ENCODE data around the gene ZNF544. TPM values are rescaled to one million over a fixed set of nuclear protein-coding genes. Genes with fewer than 3 reads are reported as not detected.
"Not testable (repeated sequence)": the region's sequence is repeated elsewhere in the genome, so short reads cannot be mapped to it uniquely, and the experiment has no call there.

Gene ZNF544
- total RNA-seq, 4 donors from 2014 or later, result 35.2 to 55.2 (median 53.3) TPM

GRCh38 chr19:58252102-58252685 is 23.5 kb downstream of the ZNF544 start:
- peaks cover 8 to 100% (median 58%) of the 10 kb centered on the region in 4 donors for H3K9me3 ChIP-seq
- 99% methylated on average over 2 of the region's 2 CpGs for WGBS, 2 donors
- DNase-seq (ENCODE audit: low spot score in 2 of 2), result no peak
- peaks cover 5 to 100% (median 58%) of the 10 kb centered on the region in 3 donors for H3K36me3 ChIP-seq
- H3K4me1 ChIP-seq, result no peaks in the 10 kb centered on the region
- TF ChIP-seq, protein P1, sequence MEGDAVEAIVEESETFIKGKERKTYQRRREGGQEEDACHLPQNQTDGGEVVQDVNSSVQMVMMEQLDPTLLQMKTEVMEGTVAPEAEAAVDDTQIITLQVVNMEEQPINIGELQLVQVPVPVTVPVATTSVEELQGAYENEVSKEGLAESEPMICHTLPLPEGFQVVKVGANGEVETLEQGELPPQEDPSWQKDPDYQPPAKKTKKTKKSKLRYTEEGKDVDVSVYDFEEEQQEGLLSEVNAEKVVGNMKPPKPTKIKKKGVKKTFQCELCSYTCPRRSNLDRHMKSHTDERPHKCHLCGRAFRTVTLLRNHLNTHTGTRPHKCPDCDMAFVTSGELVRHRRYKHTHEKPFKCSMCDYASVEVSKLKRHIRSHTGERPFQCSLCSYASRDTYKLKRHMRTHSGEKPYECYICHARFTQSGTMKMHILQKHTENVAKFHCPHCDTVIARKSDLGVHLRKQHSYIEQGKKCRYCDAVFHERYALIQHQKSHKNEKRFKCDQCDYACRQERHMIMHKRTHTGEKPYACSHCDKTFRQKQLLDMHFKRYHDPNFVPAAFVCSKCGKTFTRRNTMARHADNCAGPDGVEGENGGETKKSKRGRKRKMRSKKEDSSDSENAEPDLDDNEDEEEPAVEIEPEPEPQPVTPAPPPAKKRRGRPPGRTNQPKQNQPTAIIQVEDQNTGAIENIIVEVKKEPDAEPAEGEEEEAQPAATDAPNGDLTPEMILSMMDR (IDR thresholded peaks at IDR 0.05), result no peak
- TF ChIP-seq EP300 (IDR thresholded peaks at IDR 0.05), result no peak
- TF ChIP-seq POLR2A (IDR thresholded peaks at IDR 0.05), result no peak
- no peaks in the 10 kb centered on the region for H3K27me3 ChIP-seq
- no peak overlapping the region for H3K27ac ChIP-seq
- H3K4me3 ChIP-seq, result no peak overlapping the region

- not testable (repeated sequence) for H3K4me1 ChIP-seq; H3K4me3 ChIP-seq; H3K27ac ChIP-seq; DNase-seq (ENCODE audit: low spot score in 2 of 2); H3K27me3 ChIP-seq
- Histone ChIP-seq H3K9me3 (peaks cover 34 to 100% (median 79%) of the 10 kb centered on the region in 4 donors), H3K36me3 (peaks cover 0 to 100% (median 44%) of the 10 kb centered on the region in 3 donors)
- WGBS, 2 donors, result 40 to 50% methylated on average over 4 of the region's 4 CpGs
These were observed 29.5 kb downstream of the ZNF544 start for GRCh38 chr19:58258259-58258658.

DNA sequence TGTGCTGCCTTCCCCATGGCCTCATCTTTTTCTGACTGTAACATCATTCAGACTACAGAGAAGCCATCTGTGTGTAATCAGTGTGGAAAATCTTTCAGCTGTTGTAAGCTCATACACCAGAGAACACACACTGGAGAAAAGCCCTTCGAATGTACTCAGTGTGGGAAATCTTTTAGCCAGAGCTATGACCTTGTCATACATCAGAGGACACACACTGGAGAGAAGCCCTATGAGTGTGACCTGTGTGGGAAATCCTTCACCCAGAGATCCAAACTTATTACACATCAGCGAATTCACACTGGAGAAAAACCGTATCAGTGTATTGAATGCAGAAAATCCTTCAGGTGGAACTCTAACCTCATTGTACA is 32.9 kb downstream of the ZNF544 start:
- no peaks in the 10 kb centered on the region for H3K4me1 ChIP-seq
- H3K36me3 ChIP-seq, result peaks cover 0 to 100% (median 28%) of the 10 kb centered on the region in 3 donors
- H3K27ac ChIP-seq, result no peak overlapping the region
- no peaks in the 10 kb centered on the region for H3K27me3 ChIP-seq
- TF ChIP-seq, protein P1 (IDR thresholded peaks at IDR 0.05), result no peak
- TF ChIP-seq EP300 (IDR thresholded peaks at IDR 0.05), result no peak
- TF ChIP-seq POLR2A (IDR thresholded peaks at IDR 0.05), result no peak
- WGBS, 2 donors, result 94% methylated on average over 3 of the region's 3 CpGs
- DNase-seq (ENCODE audit: low spot score in 2 of 2), result no peak
- H3K9me3 ChIP-seq, result peaks cover 34 to 100% (median 79%) of the 10 kb centered on the region in 4 donors
- no peak overlapping the region for H3K4me3 ChIP-seq

- Histone ChIP-seq H3K4me1 (no peaks in the 10 kb centered on the region), H3K27me3 (no peaks in the 10 kb centered on the region), H3K9me3 (peaks cover 34 to 100% (median 78%) of the 10 kb centered on the region in 4 donors), H3K36me3 (peaks cover 0 to 100% (median 28%) of the 10 kb centered on the region in 3 donors), H3K27ac (no peak overlapping the region), H3K4me3 (no peak overlapping the region)
- WGBS, 2 donors, result 95 to 96% methylated on average over 19 of the region's 19 CpGs
- TF ChIP-seq, protein P1 (IDR thresholded peaks at IDR 0.05), result no peak
- TF ChIP-seq EP300 (IDR thresholded peaks at IDR 0.05), result no peak
- TF ChIP-seq POLR2A (IDR thresholded peaks at IDR 0.05), result no peak
- no peak for DNase-seq (ENCODE audit: low spot score in 2 of 2)
These were observed 33.5 kb downstream of the ZNF544 start for GRCh38 chr19:58261968-58262921.

- no peaks in the 10 kb centered on the region for H3K4me1 ChIP-seq
- no peak for DNase-seq (ENCODE audit: low spot score in 2 of 2)
- WGBS, 2 donors, result 95 to 99% methylated on average over 7 of the region's 7 CpGs
- no peak overlapping the region for H3K27ac ChIP-seq
- H3K4me3 ChIP-seq, result no peak overlapping the region
- peaks cover 0 to 100% (median 28%) of the 10 kb centered on the region in 3 donors for H3K36me3 ChIP-seq
- no peak for TF ChIP-seq EP300 (IDR thresholded peaks at IDR 0.05)
- TF ChIP-seq, protein P1 (IDR thresholded peaks at IDR 0.05), result no peak
- no peak for TF ChIP-seq POLR2A (IDR thresholded peaks at IDR 0.05)
- peaks cover 34 to 100% (median 75%) of the 10 kb centered on the region in 4 donors for H3K9me3 ChIP-seq
- no peaks in the 10 kb centered on the region for H3K27me3 ChIP-seq
These were observed 34.2 kb downstream of the ZNF544 start for GRCh38 chr19:58262922-58263296.
